A549 (cell line): Measurements from ENCODE around the gene COG6. TPM values are rescaled to one million over a fixed set of nuclear protein-coding genes. Genes with fewer than 3 reads are reported as not detected.

ENCODE experiments used
- ATAC-seq, 2 experiments: fragments of 200-7000 bp in 1 of 2; fragments of >200 bp in 1 of 2; cut with Nextera tagmentation in 1 of 2; cut with Tn5 transposase in 1 of 2; 3 replicates each; pipeline versions ENCODE4 v1.8.0 to v1.9.1; 2018 to 2020; ENCODE audit warnings: mild to moderate bottlenecking in 1 of 2, moderate library complexity in 1 of 2
- CTCF ChIA-PET: fragments of 300-600 bp; sonication (Branson Sonifier 250); formaldehyde crosslinking; extraction: SDS; loops from one replicate; lab custom pipeline; 2021; ENCODE audit warnings: antibody characterized with exemption, inconsistent platforms; lab: Yijun Ruan, JAX
- POLR2A ChIA-PET: fragments of 350-600 bp; formaldehyde crosslinking; extraction: SDS; loops from one replicate; lab custom pipeline; 2021; ENCODE audit warnings: antibody characterized with exemption, inconsistent platforms; lab: Yijun Ruan, JAX
- DNase-seq, 2 experiments: peaks; one replicate each; pipeline versions ENCODE4 v3.0.0 to v3.0.0-alpha.2; 2011 to 2016; ENCODE audit warnings: low read depth in 1 of 2, low spot score in 1 of 2
- FAIRE-seq: peaks from 2 replicates; lab custom pipeline; 2011; peaks lifted over from hg19 to GRCh38; lab: Jason Lieb, UNC
- H3K27ac ChIP-seq, 2 experiments: fragments of >200 bp; sonication (Bioruptor Twin); formaldehyde crosslinking; 3 replicates each; pipeline ENCODE4 v1.5.1; 2016 to 2017
- H3K4me1 ChIP-seq: fragments of >200 bp; sonication (Bioruptor Twin); formaldehyde crosslinking; 3 replicates; pipeline ENCODE4 v1.6.1; 2016
- H3K4me2 ChIP-seq: fragments of >200 bp; sonication (Bioruptor Twin); formaldehyde crosslinking; 3 replicates; pipeline ENCODE4 v1.6.1; 2016
- H3K4me3 ChIP-seq: fragments of >200 bp; sonication (Bioruptor Twin); formaldehyde crosslinking; 3 replicates; pipeline ENCODE4 v1.5.1; 2016
- H3K9me3 ChIP-seq: fragments of >200 bp; sonication (Bioruptor Twin); formaldehyde crosslinking; 3 replicates; pipeline ENCODE4 v1.6.1; 2016
- CEBPB ChIP-seq, 2 experiments: fragments of >200 bp in 1 of 2; sonication (Bioruptor Twin) in 1 of 2; formaldehyde crosslinking in 1 of 2; IDR thresholded peaks; 2 replicates each; pipeline ENCODE4 v1.6.1; 2012 to 2016
- CHD2 ChIP-seq: fragments of 150-350 bp; IDR thresholded peaks from 2 replicates; pipeline ENCODE4 v1.6.1; 2014; ENCODE audit warnings: low read length; ENCODE audit not compliant: partially characterized antibody
- CHD4 ChIP-seq: fragments of 200-600 bp; sonication (generic); IDR thresholded peaks from 2 replicates; pipeline ENCODE4 v1.6.1; 2016; ENCODE audit warnings: antibody characterized with exemption, mild to moderate bottlenecking, borderline replicate concordance
- EHMT2 ChIP-seq: fragments of 200-600 bp; sonication (generic); IDR thresholded peaks from 2 replicates; pipeline ENCODE4 v1.6.1; 2016; ENCODE audit warnings: antibody characterized with exemption, low read depth, mild to moderate bottlenecking, moderate library complexity
- FOXS1 ChIP-seq: fragments of 250-450 bp; sonication (Bioruptor Pico); IDR thresholded peaks from 2 replicates; pipeline ENCODE4 v1.5.0; 2020; ENCODE audit warnings: mild to moderate bottlenecking, moderate library complexity
- GATA3 ChIP-seq: IDR thresholded peaks from 2 replicates; pipeline ENCODE4 v1.6.1; 2012; ENCODE audit warnings: borderline replicate concordance
- HDAC2 ChIP-seq: fragments of 200-600 bp; sonication (generic); IDR thresholded peaks from 2 replicates; pipeline ENCODE4 v1.6.1; 2016
- HMGXB4 ChIP-seq: fragments of 250-450 bp; sonication (Bioruptor Pico); IDR thresholded peaks from 2 replicates; pipeline ENCODE4 v1.5.0; 2021; ENCODE audit warnings: mild to moderate bottlenecking, moderate library complexity, borderline replicate concordance
- HOXA7 ChIP-seq: fragments of 250-450 bp; sonication (Bioruptor Pico); IDR thresholded peaks from 2 replicates; pipeline ENCODE4 v1.5.0; 2020; ENCODE audit warnings: mild to moderate bottlenecking, moderate library complexity
- MAFK ChIP-seq: fragments of 450-650 bp; IDR thresholded peaks from 2 replicates; pipeline ENCODE4 v1.6.1; 2014; ENCODE audit not compliant: partially characterized antibody
- MAZ ChIP-seq: fragments of 150-350 bp; IDR thresholded peaks from 2 replicates; pipeline ENCODE4 v1.6.1; 2014; ENCODE audit warnings: antibody characterized with exemption, low read depth, low read length, borderline replicate concordance
- NPAS2 ChIP-seq: fragments of 250-450 bp; sonication (Bioruptor Pico); IDR thresholded peaks from 2 replicates; pipeline ENCODE4 v1.8.0; 2022; ENCODE audit warnings: mild to moderate bottlenecking, moderate library complexity, borderline replicate concordance
- NR3C1 ChIP-seq: fragments of >200 bp; sonication (Bioruptor Twin); formaldehyde crosslinking; IDR thresholded peaks from 3 replicates; pipeline ENCODE4 v1.6.1; 2017
- PHF8 ChIP-seq: fragments of 200-600 bp; sonication (generic); IDR thresholded peaks from 2 replicates; pipeline ENCODE4 v1.6.1; 2016; ENCODE audit warnings: low read depth, mild to moderate bottlenecking, antibody characterized with exemption, moderate library complexity, borderline replicate concordance
- RAD21 ChIP-seq, 2 experiments: fragments of >200 bp in 1 of 2; sonication (Bioruptor Twin) in 1 of 2; formaldehyde crosslinking in 1 of 2; IDR thresholded peaks in 1 of 2; conservative IDR thresholded peaks in 1 of 2; 2 replicates in 1 of 2; 3 replicates in 1 of 2; pipeline ENCODE4 v1.6.1; 2012 to 2018; ENCODE audit warnings: inconsistent platforms in 1 of 2
- RARB ChIP-seq: fragments of 250-450 bp; sonication (Bioruptor Pico); IDR thresholded peaks from 2 replicates; pipeline ENCODE4 v1.8.0; 2021; ENCODE audit warnings: mild to moderate bottlenecking, moderate library complexity
- RCOR1 ChIP-seq: fragments of 150-350 bp; IDR thresholded peaks from 2 replicates; pipeline ENCODE4 v1.6.1; 2014; ENCODE audit warnings: antibody characterized with exemption, low read length, low read depth
- RFX5 ChIP-seq: fragments of 450-650 bp; IDR thresholded peaks from 2 replicates; pipeline ENCODE4 v1.7.1; 2014; ENCODE audit warnings: antibody characterized with exemption, mild to moderate bottlenecking, moderate library complexity
- RNF2 ChIP-seq: fragments of 200-600 bp; sonication (generic); IDR thresholded peaks from 2 replicates; pipeline ENCODE4 v1.6.1; 2016; ENCODE audit warnings: low read depth, mild to moderate bottlenecking, antibody characterized with exemption, moderate library complexity, borderline replicate concordance
- SMC3 ChIP-seq: fragments of >200 bp; sonication (Bioruptor Twin); formaldehyde crosslinking; IDR thresholded peaks from 3 replicates; pipeline ENCODE4 v1.6.1; 2018; ENCODE audit warnings: inconsistent platforms
- ZFP36 ChIP-seq: fragments of 450-650 bp; IDR thresholded peaks from 2 replicates; pipeline ENCODE4 v1.6.1; 2014; ENCODE audit warnings: borderline replicate concordance; ENCODE audit not compliant: partially characterized antibody
- WGBS: methylation state at CpG from one replicate; pipeline ENCODE4 v1.1.6; 2017; ENCODE audit errors: missing lambda C conversion rate; 5-methylcytosine and 5-hydroxymethylcytosine counted together
- polyA plus RNA-seq, 4 experiments: library from polyadenylated mRNA; depleted of rRNA in 3 of 4; stranded (reverse); fragments of >200 nt; fragmentation: RNase III in 1 of 4; extraction: RNeasy Plus Mini Kit Qiagen cat#74134 plus additional on column Dnase treatment in 1 of 4; gene quantifications; 2 replicates in 3 of 4; 3 replicates in 1 of 4; pipeline ENCODE4 v1.2.3, GENCODE V29; 2011 to 2017
- TF ChIP-seq, protein P1 (sequence below): fragments of >200 bp; sonication (Bioruptor Twin); formaldehyde crosslinking; IDR thresholded peaks from 3 replicates; pipeline ENCODE4 v1.6.1; 2016
- TF ChIP-seq, protein P2 (sequence below): fragments of >200 bp; sonication (Bioruptor Twin); formaldehyde crosslinking; IDR thresholded peaks from 2 replicates; pipeline ENCODE4 v1.6.1; 2016
- TF ChIP-seq, protein P3 (sequence below): IDR thresholded peaks from 2 replicates; pipeline ENCODE4 v1.6.1; 2012; ENCODE audit warnings: low read depth, borderline replicate concordance
- TF ChIP-seq, protein P4 (sequence below): fragments of 150-350 bp; IDR thresholded peaks from 2 replicates; pipeline ENCODE4 v1.6.1; 2014; ENCODE audit warnings: low read depth, mild to moderate bottlenecking, low read length

The COG6 gene
- polyA plus RNA-seq, 2 of the 4 experiments (the other 2 are of a cell fraction): 8.8 to 22.0 TPM

- no peaks in the 10 kb centered on the region for H3K9me3 ChIP-seq
- POLR2A ChIA-PET: no interaction called here
- DNase-seq: no peak
- TF ChIP-seq HOXA7 (CRISPR knock-in tag) (no peak), RCOR1 (no peak), MAZ (no peak), NR3C1 (no peak), CEBPB (IDR thresholded peaks at IDR 0.05) (no peak), ZFP36 (no peak), HDAC2 (no peak), SMC3 (no peak), RFX5 (no peak), PHF8 (no peak), NPAS2 (CRISPR knock-in tag) (no peak), CHD4 (no peak), RNF2 (no peak), FOXS1 (CRISPR knock-in tag) (no peak)
- TF ChIP-seq, protein P1, sequence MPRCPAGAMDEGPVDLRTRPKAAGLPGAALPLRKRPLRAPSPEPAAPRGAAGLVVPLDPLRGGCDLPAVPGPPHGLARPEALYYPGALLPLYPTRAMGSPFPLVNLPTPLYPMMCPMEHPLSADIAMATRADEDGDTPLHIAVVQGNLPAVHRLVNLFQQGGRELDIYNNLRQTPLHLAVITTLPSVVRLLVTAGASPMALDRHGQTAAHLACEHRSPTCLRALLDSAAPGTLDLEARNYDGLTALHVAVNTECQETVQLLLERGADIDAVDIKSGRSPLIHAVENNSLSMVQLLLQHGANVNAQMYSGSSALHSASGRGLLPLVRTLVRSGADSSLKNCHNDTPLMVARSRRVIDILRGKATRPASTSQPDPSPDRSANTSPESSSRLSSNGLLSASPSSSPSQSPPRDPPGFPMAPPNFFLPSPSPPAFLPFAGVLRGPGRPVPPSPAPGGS: no peak
- TF ChIP-seq, protein P2, sequence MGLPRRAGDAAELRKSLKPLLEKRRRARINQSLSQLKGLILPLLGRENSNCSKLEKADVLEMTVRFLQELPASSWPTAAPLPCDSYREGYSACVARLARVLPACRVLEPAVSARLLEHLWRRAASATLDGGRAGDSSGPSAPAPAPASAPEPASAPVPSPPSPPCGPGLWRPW: no peak
- H3K4me2 ChIP-seq: no peak overlapping the region
- no peak overlapping the region for H3K27ac ChIP-seq
- no peak overlapping the region for H3K4me3 ChIP-seq
- FAIRE-seq: no peak
- 88% methylated on average over 2 of the region's 2 CpGs for WGBS
- H3K4me1 ChIP-seq: no peaks in the 10 kb centered on the region
- CTCF ChIA-PET: no interaction called here
- ATAC-seq: no peak
Measured at GRCh38 chr13:39670445-39670844, 15.0 kb downstream of the COG6 start.

DNA sequence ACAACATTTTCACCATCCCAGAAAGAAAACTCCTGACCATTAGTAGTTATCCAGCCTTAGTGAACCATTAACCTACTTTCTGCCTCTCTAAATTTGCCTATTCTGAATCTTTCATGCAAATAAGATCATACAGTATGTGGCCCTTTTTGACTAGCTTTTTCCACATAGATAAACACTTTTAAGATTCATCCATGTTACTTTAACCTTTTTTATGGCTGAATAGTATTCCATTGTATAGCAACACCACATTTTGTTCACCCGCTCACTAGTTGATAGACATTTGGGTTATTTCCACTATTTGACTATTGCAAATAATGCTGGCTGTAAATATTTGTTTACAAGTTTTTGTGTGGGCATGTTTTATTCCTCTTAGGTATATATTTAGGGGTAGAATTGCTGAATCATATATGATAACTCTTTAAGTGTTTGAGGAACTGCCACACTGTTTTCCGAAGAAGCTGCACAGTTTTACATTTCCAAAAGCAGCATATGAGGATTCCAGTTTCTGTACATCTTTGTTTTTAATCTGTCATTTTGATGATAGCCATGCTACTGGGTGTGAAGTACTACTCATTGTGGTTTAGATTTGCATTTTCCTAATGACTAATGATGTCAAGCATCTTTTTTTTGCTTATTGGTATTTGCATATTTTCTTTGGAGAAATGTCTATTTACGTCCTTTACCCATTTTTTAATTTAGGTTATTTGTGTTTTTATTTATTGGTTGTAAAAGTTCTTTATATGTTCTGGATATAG, 17.1 kb downstream of the COG6 start:
- WGBS: 87% methylated on average over 3 of the region's 3 CpGs
- ChIA-PET CTCF (no interaction called here), POLR2A (no interaction called here)
- Histone ChIP-seq H3K4me3 (no peak overlapping the region), H3K4me2 (no peak overlapping the region), H3K4me1 (no peaks in the 10 kb centered on the region), H3K9me3 (no peaks in the 10 kb centered on the region), H3K27ac (no peak overlapping the region)
- FAIRE-seq: no peak
- TF ChIP-seq CHD2 (no peak), RAD21 (conservative IDR thresholded peaks at IDR 0.05 in 1 of 2, IDR thresholded peaks at IDR 0.05 in 1 of 2) (no peak), MAFK (no peak)
- TF ChIP-seq, protein P2: no peak
- ATAC-seq: no peak
- no peak for DNase-seq

GRCh38 chr13:39675904-39676303, 20.4 kb downstream of the COG6 start:
- no peak for ATAC-seq
- no peak for FAIRE-seq
- no peak for DNase-seq
- POLR2A ChIA-PET: no interaction called here
- 59% methylated on average over 3 of the region's 3 CpGs for WGBS
- no peaks in the 10 kb centered on the region for H3K9me3 ChIP-seq
- H3K4me2 ChIP-seq: no peak overlapping the region
- no peak overlapping the region for H3K4me3 ChIP-seq
- no peak overlapping the region for H3K27ac ChIP-seq
- CTCF ChIA-PET: interaction anchor here (0.7 kb wide), 1 partner anchor 586 kb away, joined by 3 read pairs; no protein-coding TSS in a partner anchor
- no peaks in the 10 kb centered on the region for H3K4me1 ChIP-seq
- TF ChIP-seq PHF8: no peak
- TF ChIP-seq, protein P3, sequence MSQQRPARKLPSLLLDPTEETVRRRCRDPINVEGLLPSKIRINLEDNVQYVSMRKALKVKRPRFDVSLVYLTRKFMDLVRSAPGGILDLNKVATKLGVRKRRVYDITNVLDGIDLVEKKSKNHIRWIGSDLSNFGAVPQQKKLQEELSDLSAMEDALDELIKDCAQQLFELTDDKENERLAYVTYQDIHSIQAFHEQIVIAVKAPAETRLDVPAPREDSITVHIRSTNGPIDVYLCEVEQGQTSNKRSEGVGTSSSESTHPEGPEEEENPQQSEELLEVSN: no peak
- TF ChIP-seq, protein P2: no peak
- no peak for TF ChIP-seq GATA3
- no peak for TF ChIP-seq HMGXB4 (CRISPR knock-in tag)
- no peak for TF ChIP-seq EHMT2
- TF ChIP-seq MAFK: no peak
- TF ChIP-seq CHD4: no peak
- no peak for TF ChIP-seq SMC3
- TF ChIP-seq RARB (CRISPR knock-in tag): no peak
- TF ChIP-seq, protein P4, sequence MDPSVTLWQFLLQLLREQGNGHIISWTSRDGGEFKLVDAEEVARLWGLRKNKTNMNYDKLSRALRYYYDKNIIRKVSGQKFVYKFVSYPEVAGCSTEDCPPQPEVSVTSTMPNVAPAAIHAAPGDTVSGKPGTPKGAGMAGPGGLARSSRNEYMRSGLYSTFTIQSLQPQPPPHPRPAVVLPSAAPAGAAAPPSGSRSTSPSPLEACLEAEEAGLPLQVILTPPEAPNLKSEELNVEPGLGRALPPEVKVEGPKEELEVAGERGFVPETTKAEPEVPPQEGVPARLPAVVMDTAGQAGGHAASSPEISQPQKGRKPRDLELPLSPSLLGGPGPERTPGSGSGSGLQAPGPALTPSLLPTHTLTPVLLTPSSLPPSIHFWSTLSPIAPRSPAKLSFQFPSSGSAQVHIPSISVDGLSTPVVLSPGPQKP: no peak
- TF ChIP-seq HOXA7 (CRISPR knock-in tag): no peak
- TF ChIP-seq, protein P1: no peak
